ENCODE measurements around the gene LDLRAD2. TPM values are rescaled to one million over a fixed set of nuclear protein-coding genes. Genes with fewer than 3 reads are reported as not detected.

Gene LDLRAD2
- total and polyA plus RNA-seq, 9 of the 15 experiments (the other 6 are each of a cell fraction or from before 2014, with no cell fraction given), result 0.45 to 0.48 TPM; not detected in 7

- TF ChIP-seq RBM22 (IDR thresholded peaks at IDR 0.05; ENCODE audit: low read depth, low read length, poor library complexity, severe bottlenecking) (peak; percentile 66), CHD1 (IDR thresholded peaks at IDR 0.05; ENCODE audit: low read length) (no peak), EWSR1 (IDR thresholded peaks at IDR 0.05; ENCODE audit: borderline replicate concordance, low read depth, partially characterized antibody) (no peak), BCL6 (CRISPR knock-in tag; IDR thresholded peaks at IDR 0.05) (no peak), ZFP1 (CRISPR knock-in tag; IDR thresholded peaks at IDR 0.05) (no peak), TCF7L2 (IDR thresholded peaks at IDR 0.05; ENCODE audit: low read depth, low read length) (no peak), SMAD3 (CRISPR knock-in tag; conservative IDR thresholded peaks at IDR 0.05) (no peak), BRCA1 (IDR thresholded peaks at IDR 0.05) (no peak), BRCA1 (CRISPR knock-in tag; IDR thresholded peaks at IDR 0.05) (no peak), GABPA (tag; conservative IDR thresholded peaks at IDR 0.05; ENCODE audit: low read depth) (no peak), CC2D1A (IDR thresholded peaks at IDR 0.05) (no peak), CAMTA2 (CRISPR knock-in tag; conservative IDR thresholded peaks at IDR 0.05) (no peak), FOXK2 (conservative IDR thresholded peaks at IDR 0.05 in 1 of 2, IDR thresholded peaks at IDR 0.05 in 1 of 2; ENCODE audit: low read depth in 2 of 2) (no peak), CTBP1 (IDR thresholded peaks at IDR 0.05; ENCODE audit: borderline replicate concordance) (no peak), ZMIZ1 (IDR thresholded peaks at IDR 0.05; ENCODE audit: low read depth in 2 of 2, low read length in 2 of 2) (no peak), ZC3H4 (CRISPR knock-in tag; IDR thresholded peaks at IDR 0.05; ENCODE audit: borderline replicate concordance) (no peak), ZNF830 (CRISPR knock-in tag; IDR thresholded peaks at IDR 0.05) (no peak)
- TF ChIP-seq, protein P1, sequence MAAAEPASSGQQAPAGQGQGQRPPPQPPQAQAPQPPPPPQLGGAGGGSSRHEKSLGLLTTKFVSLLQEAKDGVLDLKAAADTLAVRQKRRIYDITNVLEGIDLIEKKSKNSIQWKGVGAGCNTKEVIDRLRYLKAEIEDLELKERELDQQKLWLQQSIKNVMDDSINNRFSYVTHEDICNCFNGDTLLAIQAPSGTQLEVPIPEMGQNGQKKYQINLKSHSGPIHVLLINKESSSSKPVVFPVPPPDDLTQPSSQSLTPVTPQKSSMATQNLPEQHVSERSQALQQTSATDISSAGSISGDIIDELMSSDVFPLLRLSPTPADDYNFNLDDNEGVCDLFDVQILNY (CRISPR knock-in tag; IDR thresholded peaks at IDR 0.05), result no peak
- TF ChIP-seq, protein P2, sequence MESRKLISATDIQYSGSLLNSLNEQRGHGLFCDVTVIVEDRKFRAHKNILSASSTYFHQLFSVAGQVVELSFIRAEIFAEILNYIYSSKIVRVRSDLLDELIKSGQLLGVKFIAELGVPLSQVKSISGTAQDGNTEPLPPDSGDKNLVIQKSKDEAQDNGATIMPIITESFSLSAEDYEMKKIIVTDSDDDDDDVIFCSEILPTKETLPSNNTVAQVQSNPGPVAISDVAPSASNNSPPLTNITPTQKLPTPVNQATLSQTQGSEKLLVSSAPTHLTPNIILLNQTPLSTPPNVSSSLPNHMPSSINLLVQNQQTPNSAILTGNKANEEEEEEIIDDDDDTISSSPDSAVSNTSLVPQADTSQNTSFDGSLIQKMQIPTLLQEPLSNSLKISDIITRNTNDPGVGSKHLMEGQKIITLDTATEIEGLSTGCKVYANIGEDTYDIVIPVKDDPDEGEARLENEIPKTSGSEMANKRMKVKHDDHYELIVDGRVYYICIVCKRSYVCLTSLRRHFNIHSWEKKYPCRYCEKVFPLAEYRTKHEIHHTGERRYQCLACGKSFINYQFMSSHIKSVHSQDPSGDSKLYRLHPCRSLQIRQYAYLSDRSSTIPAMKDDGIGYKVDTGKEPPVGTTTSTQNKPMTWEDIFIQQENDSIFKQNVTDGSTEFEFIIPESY (CRISPR knock-in tag; IDR thresholded peaks at IDR 0.05), result peak; percentile 14; the same call in 1 of the 2 replicates
Measured at GRCh38 chr1:21828506-21829210, 16.6 kb downstream of the LDLRAD2 start (continued).

Measured in K562 (cell line).